K562 (cell line): Measurements from ENCODE around the gene TAS2R40.

ENCODE experiments used
- ADNP ChIP-seq: fragments of 200-800 bp; sonication (Bioruptor generic); IDR thresholded peaks from 2 replicates; pipeline ENCODE4 v1.6.1; 2016; ENCODE audit warnings: missing genetic modification characterization, missing compliant biosample characterization
- C11orf30 ChIP-seq: fragments of 450-650 bp; IDR thresholded peaks from 2 replicates; pipeline ENCODE4 v1.6.1; 2016; ENCODE audit warnings: low read depth, mild to moderate bottlenecking
- CBFB ChIP-seq: sonication (generic); formaldehyde crosslinking; IDR thresholded peaks from 2 replicates; pipeline ENCODE4 v1.4.0; 2020; ENCODE audit warnings: mild to moderate bottlenecking, missing genetic modification reagents
- CBX5 ChIP-seq: IDR thresholded peaks from 2 replicates; pipeline ENCODE4 v1.6.1; 2014; ENCODE audit warnings: low read depth, borderline replicate concordance
- CTCF ChIP-seq, 3 experiments: IDR thresholded peaks in 2 of 3; conservative IDR thresholded peaks in 1 of 3; 2 replicates each; pipeline ENCODE4 v1.5.1; 2011 to 2012; ENCODE audit warnings: low read length in 3 of 3, mild to moderate bottlenecking in 3 of 3, control low read depth in 2 of 3, improper control_type of control experiment in 1 of 3, inconsistent platforms in 1 of 3, low read depth in 1 of 3, mixed read lengths in 1 of 3, moderate library complexity in 1 of 3; ENCODE audit not compliant: insufficient read depth in 2 of 3
- EZH2 ChIP-seq: IDR thresholded peaks from 2 replicates; pipeline ENCODE4 v1.6.1; 2012; ENCODE audit warnings: low read depth, mild to moderate bottlenecking, inconsistent platforms, low read length, borderline replicate concordance
- FOSL1 ChIP-seq: fragments of 200-800 bp; sonication (Bioruptor generic); conservative IDR thresholded peaks from 2 replicates; pipeline ENCODE4 v1.6.1; 2016; ENCODE audit warnings: missing genetic modification characterization, missing compliant biosample characterization
- HNRNPK ChIP-seq: fragments of 200-400 bp; formaldehyde crosslinking; IDR thresholded peaks from one replicate; pipeline ENCODE4 v1.6.1; 2018; ENCODE audit warnings: mild to moderate bottlenecking, low read depth, low read length; ENCODE audit not compliant: poor library complexity, severe bottlenecking
- STAT6 ChIP-seq: sonication (generic); formaldehyde crosslinking; IDR thresholded peaks from 2 replicates; pipeline ENCODE4 v1.8.1; 2023; ENCODE audit warnings: mild to moderate bottlenecking, missing genetic modification reagents
- YY1 ChIP-seq, 3 experiments: IDR thresholded peaks; 2 replicates each; pipeline ENCODE4 v1.6.1; 2011; ENCODE audit warnings: low read length in 2 of 3, mild to moderate bottlenecking in 2 of 3, moderate library complexity in 2 of 3, borderline replicate concordance in 1 of 3, control low read depth in 1 of 3, low read depth in 1 of 3; ENCODE audit not compliant: insufficient read depth in 3 of 3, insufficient replicate concordance in 2 of 3, control insufficient read depth in 1 of 3, insufficient read length in 1 of 3; ENCODE audit errors: extremely low read depth in 1 of 3
- ZFX ChIP-seq: sonication (generic); formaldehyde crosslinking; IDR thresholded peaks from 2 replicates; pipeline ENCODE4 v1.8.0; 2022; ENCODE audit warnings: mild to moderate bottlenecking, missing genetic modification reagents, moderate library complexity
- TF ChIP-seq, protein P1 (sequence below): sonication (generic); formaldehyde crosslinking; IDR thresholded peaks from 2 replicates; pipeline ENCODE4 v1.8.0; 2023; ENCODE audit warnings: mild to moderate bottlenecking, missing genetic modification reagents
- TF ChIP-seq, protein P2 (sequence below): sonication (generic); formaldehyde crosslinking; IDR thresholded peaks from 2 replicates; pipeline ENCODE4 v1.8.1; 2023; ENCODE audit warnings: mild to moderate bottlenecking, missing genetic modification reagents, moderate library complexity

GRCh38 chr7:143227806-143228205, 6.0 kb downstream of the TAS2R40 start:
- no peak for TF ChIP-seq CBX5
- no peak for TF ChIP-seq ZFX
- no peak for TF ChIP-seq CTCF (IDR thresholded peaks at IDR 0.05 in 2 of 3, conservative IDR thresholded peaks at IDR 0.05 in 1 of 3; ENCODE audit: insufficient read depth in 2 of 3, low read depth in 1 of 3, low read length in 3 of 3)
- no peak for TF ChIP-seq HNRNPK
- no peak for TF ChIP-seq FOSL1
- no peak for TF ChIP-seq EZH2
- TF ChIP-seq C11orf30 = no peak
- TF ChIP-seq, protein P1, sequence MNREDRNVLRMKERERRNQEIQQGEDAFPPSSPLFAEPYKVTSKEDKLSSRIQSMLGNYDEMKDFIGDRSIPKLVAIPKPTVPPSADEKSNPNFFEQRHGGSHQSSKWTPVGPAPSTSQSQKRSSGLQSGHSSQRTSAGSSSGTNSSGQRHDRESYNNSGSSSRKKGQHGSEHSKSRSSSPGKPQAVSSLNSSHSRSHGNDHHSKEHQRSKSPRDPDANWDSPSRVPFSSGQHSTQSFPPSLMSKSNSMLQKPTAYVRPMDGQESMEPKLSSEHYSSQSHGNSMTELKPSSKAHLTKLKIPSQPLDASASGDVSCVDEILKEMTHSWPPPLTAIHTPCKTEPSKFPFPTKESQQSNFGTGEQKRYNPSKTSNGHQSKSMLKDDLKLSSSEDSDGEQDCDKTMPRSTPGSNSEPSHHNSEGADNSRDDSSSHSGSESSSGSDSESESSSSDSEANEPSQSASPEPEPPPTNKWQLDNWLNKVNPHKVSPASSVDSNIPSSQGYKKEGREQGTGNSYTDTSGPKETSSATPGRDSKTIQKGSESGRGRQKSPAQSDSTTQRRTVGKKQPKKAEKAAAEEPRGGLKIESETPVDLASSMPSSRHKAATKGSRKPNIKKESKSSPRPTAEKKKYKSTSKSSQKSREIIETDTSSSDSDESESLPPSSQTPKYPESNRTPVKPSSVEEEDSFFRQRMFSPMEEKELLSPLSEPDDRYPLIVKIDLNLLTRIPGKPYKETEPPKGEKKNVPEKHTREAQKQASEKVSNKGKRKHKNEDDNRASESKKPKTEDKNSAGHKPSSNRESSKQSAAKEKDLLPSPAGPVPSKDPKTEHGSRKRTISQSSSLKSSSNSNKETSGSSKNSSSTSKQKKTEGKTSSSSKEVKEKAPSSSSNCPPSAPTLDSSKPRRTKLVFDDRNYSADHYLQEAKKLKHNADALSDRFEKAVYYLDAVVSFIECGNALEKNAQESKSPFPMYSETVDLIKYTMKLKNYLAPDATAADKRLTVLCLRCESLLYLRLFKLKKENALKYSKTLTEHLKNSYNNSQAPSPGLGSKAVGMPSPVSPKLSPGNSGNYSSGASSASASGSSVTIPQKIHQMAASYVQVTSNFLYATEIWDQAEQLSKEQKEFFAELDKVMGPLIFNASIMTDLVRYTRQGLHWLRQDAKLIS (CRISPR knock-in tag) = no peak
- TF ChIP-seq STAT6 (CRISPR knock-in tag) = no peak
- no peak for TF ChIP-seq CBFB (CRISPR knock-in tag)
- no peak for TF ChIP-seq YY1 (IDR thresholded peaks at IDR 0.05; ENCODE audit: borderline replicate concordance in 1 of 3, control insufficient read depth in 1 of 3, extremely low read depth in 1 of 3, insufficient read depth in 3 of 3, insufficient read length in 1 of 3, insufficient replicate concordance in 2 of 3, low read depth in 1 of 3, low read length in 2 of 3)
- TF ChIP-seq, protein P2, sequence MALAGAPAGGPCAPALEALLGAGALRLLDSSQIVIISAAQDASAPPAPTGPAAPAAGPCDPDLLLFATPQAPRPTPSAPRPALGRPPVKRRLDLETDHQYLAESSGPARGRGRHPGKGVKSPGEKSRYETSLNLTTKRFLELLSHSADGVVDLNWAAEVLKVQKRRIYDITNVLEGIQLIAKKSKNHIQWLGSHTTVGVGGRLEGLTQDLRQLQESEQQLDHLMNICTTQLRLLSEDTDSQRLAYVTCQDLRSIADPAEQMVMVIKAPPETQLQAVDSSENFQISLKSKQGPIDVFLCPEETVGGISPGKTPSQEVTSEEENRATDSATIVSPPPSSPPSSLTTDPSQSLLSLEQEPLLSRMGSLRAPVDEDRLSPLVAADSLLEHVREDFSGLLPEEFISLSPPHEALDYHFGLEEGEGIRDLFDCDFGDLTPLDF (CRISPR knock-in tag) = no peak
- no peak for TF ChIP-seq ADNP (tag)
